ENCODE data around the gene PRKG1.

GRCh38 chr10:52032681-52033629 is 958.7 kb downstream of the PRKG1 start:
- TF ChIP-seq FOSL1 (IDR thresholded peaks at IDR 0.05; ENCODE audit: insufficient read depth, low read depth, low read length) (no peak), ZNF274 (IDR thresholded peaks at IDR 0.05; ENCODE audit: borderline replicate concordance, extremely low read depth, low read length) (no peak), RAD21 (IDR thresholded peaks at IDR 0.05 in 1 of 2, conservative IDR thresholded peaks at IDR 0.05 in 1 of 2; ENCODE audit: low read depth in 2 of 2, low read length in 2 of 2) (no peak), TCF12 (IDR thresholded peaks at IDR 0.05; ENCODE audit: low read depth, low read length) (no peak), CTCF (IDR thresholded peaks at IDR 0.05; ENCODE audit: control extremely low read depth in 1 of 3, insufficient read depth in 1 of 3, low read depth in 1 of 3, low read length in 3 of 3) (no peak), EZH2 (IDR thresholded peaks at IDR 0.05; ENCODE audit: low read depth, low read length, severe bottlenecking) (no peak), CHD2 (IDR thresholded peaks at IDR 0.05; ENCODE audit: low read length) (no peak; the same call in 1 of the 2 replicates), SP1 (IDR thresholded peaks at IDR 0.05; ENCODE audit: low read depth, low read length) (no peak), GABPA (IDR thresholded peaks at IDR 0.05; ENCODE audit: borderline replicate concordance, insufficient read depth, low read length) (no peak), POLR2AphosphoS5 (IDR thresholded peaks at IDR 0.05; ENCODE audit: low read depth, low read length) (peak; percentile 72), USF2 (IDR thresholded peaks at IDR 0.05; ENCODE audit: low read length) (no peak)

Data from H1 (cell line).